ENCODE results near the gene EFNB1. TPM values are rescaled to one million over a fixed set of nuclear protein-coding genes. Genes with fewer than 3 reads are reported as not detected.

The EFNB1 gene
- total and polyA plus RNA-seq, 2 donors (not counting 1 experiment from before 2014, with no cell fraction given), result 1.5 to 3.2 TPM

DNA sequence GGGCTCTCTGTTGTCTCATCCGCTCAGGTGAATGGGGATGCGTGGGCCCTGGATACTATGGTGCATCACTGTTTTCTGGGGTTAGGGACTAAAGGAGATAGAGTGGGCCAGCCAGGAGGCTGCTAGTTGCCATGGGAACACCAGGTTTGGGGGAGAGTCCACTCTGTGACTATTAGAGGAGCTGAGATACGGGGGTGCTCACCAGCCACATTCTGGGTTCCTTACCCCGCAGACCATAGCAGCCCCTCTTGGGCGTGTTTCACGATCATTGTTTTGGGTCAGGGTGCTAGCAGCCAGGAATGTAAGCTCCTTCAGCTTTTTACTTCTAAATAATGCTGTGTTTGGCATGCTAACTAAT, 4.6 kb downstream of the EFNB1 start:
- Histone ChIP-seq H3K9ac (ENCODE audit: low read length) (no peak overlapping the region), H3K9me3 (ENCODE audit: control extremely low read depth in 1 of 3, control insufficient read depth in 2 of 3, insufficient read depth in 1 of 3, low read length in 2 of 3) (no peaks in the 10 kb centered on the region), H3K4me2 (replicated peaks; ENCODE audit: low read depth, low read length, poor library complexity, severe bottlenecking) (no peak overlapping the region), H3K4me3 (ENCODE audit: control extremely low read depth in 1 of 5, extremely low read depth in 1 of 5, insufficient read depth in 1 of 5, low read depth in 2 of 5, low read length in 4 of 5) (no peak overlapping the region), H3K4me1 (ENCODE audit: control insufficient read depth in 2 of 2, insufficient read depth in 2 of 2, low read length in 2 of 2) (peaks cover 12 to 25% of the 10 kb centered on the region in 2 donors), H4K20me1 (ENCODE audit: control insufficient read depth, insufficient read depth, low read length, poor library complexity, severe bottlenecking) (peaks cover 8% of the 10 kb centered on the region), H3K27ac (ENCODE audit: low read length in 2 of 2) (no peak overlapping the region), H3K79me2 (ENCODE audit: control insufficient read depth, insufficient read depth, low read length) (no peaks in the 10 kb centered on the region), H2AFZ (ENCODE audit: insufficient read depth, low read depth, low read length, poor library complexity, severe bottlenecking) (no peak overlapping the region), H3K36me3 (replicated peaks in 1 of 2; ENCODE audit: control extremely low read depth in 1 of 2, control insufficient read depth in 1 of 2, extremely low read depth in 1 of 2, insufficient read depth in 2 of 2, low read length in 1 of 2) (no peaks in the 10 kb centered on the region), H3K27me3 (replicated peaks in 1 of 4; ENCODE audit: control extremely low read depth in 1 of 4, control insufficient read depth in 3 of 4, insufficient read depth in 4 of 4, low read length in 3 of 4) (peaks cover 0 to 11% (median 4%) of the 10 kb centered on the region in 4 experiments)
- H3K27ac Mint-ChIP-seq, result no peak overlapping the region
- DNase-seq (no peak), ATAC-seq (ENCODE audit: low read depth) (no peak)
- peaks cover 27% of the 10 kb centered on the region for H3K4me1 Mint-ChIP-seq
- no peaks in the 10 kb centered on the region for H3K27me3 Mint-ChIP-seq
- TF ChIP-seq, protein P1, sequence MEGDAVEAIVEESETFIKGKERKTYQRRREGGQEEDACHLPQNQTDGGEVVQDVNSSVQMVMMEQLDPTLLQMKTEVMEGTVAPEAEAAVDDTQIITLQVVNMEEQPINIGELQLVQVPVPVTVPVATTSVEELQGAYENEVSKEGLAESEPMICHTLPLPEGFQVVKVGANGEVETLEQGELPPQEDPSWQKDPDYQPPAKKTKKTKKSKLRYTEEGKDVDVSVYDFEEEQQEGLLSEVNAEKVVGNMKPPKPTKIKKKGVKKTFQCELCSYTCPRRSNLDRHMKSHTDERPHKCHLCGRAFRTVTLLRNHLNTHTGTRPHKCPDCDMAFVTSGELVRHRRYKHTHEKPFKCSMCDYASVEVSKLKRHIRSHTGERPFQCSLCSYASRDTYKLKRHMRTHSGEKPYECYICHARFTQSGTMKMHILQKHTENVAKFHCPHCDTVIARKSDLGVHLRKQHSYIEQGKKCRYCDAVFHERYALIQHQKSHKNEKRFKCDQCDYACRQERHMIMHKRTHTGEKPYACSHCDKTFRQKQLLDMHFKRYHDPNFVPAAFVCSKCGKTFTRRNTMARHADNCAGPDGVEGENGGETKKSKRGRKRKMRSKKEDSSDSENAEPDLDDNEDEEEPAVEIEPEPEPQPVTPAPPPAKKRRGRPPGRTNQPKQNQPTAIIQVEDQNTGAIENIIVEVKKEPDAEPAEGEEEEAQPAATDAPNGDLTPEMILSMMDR (IDR thresholded peaks at IDR 0.05), result no peak
- no peak for TF ChIP-seq EZH2 (IDR thresholded peaks at IDR 0.05; ENCODE audit: borderline replicate concordance, insufficient read depth, low read depth, low read length, poor library complexity, severe bottlenecking)
- H3K9me3 Mint-ChIP-seq (ENCODE audit: insufficient read depth), result no peaks in the 10 kb centered on the region
- intact Hi-C loops (cut with micrococcal nuclease), result no loop called here
- CTCF ChIA-PET, result no interaction called here
- WGBS (ENCODE audit: insufficient coverage), result no CpG with 5 or more reads among the region's 6 CpGs
- no peak overlapping the region for H3K4me3 Mint-ChIP-seq
- POLR2A ChIA-PET, result interaction anchor here (0.6 kb wide), 1 partner anchor 158 kb away, joined by 7 read pairs; no protein-coding TSS in a partner anchor

DNA sequence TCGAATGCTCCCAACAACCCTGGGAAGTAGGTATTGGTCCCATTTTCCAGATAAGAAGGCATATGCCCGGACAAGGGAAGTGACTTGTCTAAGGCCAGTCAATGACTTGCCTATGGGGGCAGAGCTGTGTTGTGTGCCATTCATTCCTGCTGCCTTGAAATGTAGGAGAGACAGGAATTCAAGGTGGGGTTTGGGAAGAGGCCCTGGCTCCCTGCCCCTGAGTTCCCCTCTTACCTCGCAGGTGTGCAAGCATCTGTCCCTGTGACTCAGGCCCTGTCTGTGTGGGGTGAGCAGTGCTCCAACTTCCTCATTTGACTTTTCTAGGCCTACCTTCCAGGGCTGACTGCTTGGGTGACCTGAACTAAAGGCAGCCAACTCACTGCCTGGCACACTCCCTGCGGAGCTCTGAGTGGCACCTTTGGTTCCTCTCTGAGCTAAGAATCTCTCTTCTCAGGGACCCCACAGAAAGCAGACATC, 5.1 kb downstream of the EFNB1 start:
- Mint-ChIP-seq H3K27me3 (no peaks in the 10 kb centered on the region), H3K4me3 (no peak overlapping the region), H3K27ac (no peak overlapping the region), H3K9me3 (ENCODE audit: insufficient read depth) (no peaks in the 10 kb centered on the region), H3K4me1 (peaks cover 23% of the 10 kb centered on the region)
- no peak overlapping the region for H2AFZ ChIP-seq (ENCODE audit: insufficient read depth, low read depth, low read length, poor library complexity, severe bottlenecking)
- TF ChIP-seq EZH2 (IDR thresholded peaks at IDR 0.05; ENCODE audit: borderline replicate concordance, insufficient read depth, low read depth, low read length, poor library complexity, severe bottlenecking), result no peak
- TF ChIP-seq, protein P1 (IDR thresholded peaks at IDR 0.05), result no peak
- H3K79me2 ChIP-seq (ENCODE audit: control insufficient read depth, insufficient read depth, low read length), result no peaks in the 10 kb centered on the region
- H3K4me3 ChIP-seq (ENCODE audit: control extremely low read depth in 1 of 5, extremely low read depth in 1 of 5, insufficient read depth in 1 of 5, low read depth in 2 of 5, low read length in 4 of 5), result no peak overlapping the region
- H3K27ac ChIP-seq (ENCODE audit: low read length in 2 of 2), result no peak overlapping the region
- H3K27me3 ChIP-seq (replicated peaks in 1 of 4; ENCODE audit: control extremely low read depth in 1 of 4, control insufficient read depth in 3 of 4, insufficient read depth in 4 of 4, low read length in 3 of 4), result peaks cover 0 to 11% (median 4%) of the 10 kb centered on the region in 4 experiments
- CTCF ChIA-PET, result interaction anchor here (1.7 kb wide), 1 partner anchor 11 kb away, joined by 5 read pairs; no protein-coding TSS in a partner anchor
- ATAC-seq (ENCODE audit: low read depth), result peak; percentile 57
- DNase-seq, result peak; percentile 37
- intact Hi-C loops (cut with micrococcal nuclease), result no loop called here
- no CpG with 5 or more reads among the region's 4 CpGs for WGBS (ENCODE audit: insufficient coverage)
- H3K4me1 ChIP-seq (ENCODE audit: control insufficient read depth in 2 of 2, insufficient read depth in 2 of 2, low read length in 2 of 2), result peaks cover 12 to 23% of the 10 kb centered on the region in 2 donors
- no peak overlapping the region for H3K4me2 ChIP-seq (replicated peaks; ENCODE audit: low read depth, low read length, poor library complexity, severe bottlenecking)
- H3K9ac ChIP-seq (ENCODE audit: low read length), result no peak overlapping the region
- H4K20me1 ChIP-seq (ENCODE audit: control insufficient read depth, insufficient read depth, low read length, poor library complexity, severe bottlenecking), result peaks cover 8% of the 10 kb centered on the region
- H3K9me3 ChIP-seq (ENCODE audit: control extremely low read depth in 1 of 3, control insufficient read depth in 2 of 3, insufficient read depth in 1 of 3, low read length in 2 of 3), result no peaks in the 10 kb centered on the region
- POLR2A ChIA-PET, result no interaction called here
- no peaks in the 10 kb centered on the region for H3K36me3 ChIP-seq (replicated peaks in 1 of 2; ENCODE audit: control extremely low read depth in 1 of 2, control insufficient read depth in 1 of 2, extremely low read depth in 1 of 2, insufficient read depth in 2 of 2, low read length in 1 of 2)
